Neural cell (in vitro differentiated cells): ENCODE measurements around the gene BNIP3. TPM values are rescaled to one million over a fixed set of nuclear protein-coding genes. Genes with fewer than 3 reads are reported as not detected.

ENCODE experiments used
- H2AFZ ChIP-seq: fragments of 200-600, 300-800 bp; sonication (generic), shearing (Covaris generic); 2 replicates; pipeline ENCODE4 v1.6.0; 2014; ENCODE audit warnings: low read depth, mild to moderate bottlenecking, antibody characterized with exemption, low read length, moderate library complexity
- H3F3A ChIP-seq: fragments of 200-600 bp; shearing (Covaris generic); 2 replicates; pipeline ENCODE4 v1.6.1; 2016; ENCODE audit warnings: mild to moderate bottlenecking, moderate library complexity, mixed read lengths, antibody characterized with exemption, low read length; ENCODE audit not compliant: insufficient read depth, poor library complexity, severe bottlenecking
- H3K27ac ChIP-seq: fragments of 200-600, 300-800 bp; sonication (generic), shearing (Covaris generic); 2 replicates; pipeline ENCODE4 v1.5.1; 2014; ENCODE audit warnings: mild to moderate bottlenecking, low read length, moderate library complexity
- H3K27me3 ChIP-seq: fragments of 300-800, 200-600 bp; sonication (generic), shearing (Covaris generic); 2 replicates; pipeline ENCODE4 v1.6.0; 2014; ENCODE audit warnings: mild to moderate bottlenecking, low read depth, low read length, moderate library complexity; ENCODE audit not compliant: insufficient read depth
- H3K36me3 ChIP-seq: fragments of 300-800, 200-600 bp; sonication (generic), shearing (Covaris generic); 2 replicates; pipeline ENCODE4 v1.5.1; 2014; ENCODE audit warnings: mild to moderate bottlenecking, antibody characterized with exemption, low read length, moderate library complexity; ENCODE audit not compliant: insufficient read depth
- H3K4me2 ChIP-seq: fragments of 300-800, 200-600 bp; sonication (generic), shearing (Covaris generic); 2 replicates; pipeline ENCODE4 v1.6.0; 2014; ENCODE audit warnings: mild to moderate bottlenecking, low read length
- H3K4me3 ChIP-seq: fragments of 300-800, 200-600 bp; sonication (generic), shearing (Covaris generic); 2 replicates; pipeline ENCODE4 v1.5.1; 2014; ENCODE audit warnings: mild to moderate bottlenecking, low read length, moderate library complexity
- H3K79me2 ChIP-seq: fragments of 200-600 bp; shearing (Covaris generic); replicated peaks from 2 replicates; pipeline ENCODE4 v1.6.0; 2014; ENCODE audit warnings: mild to moderate bottlenecking, low read length, moderate library complexity; ENCODE audit not compliant: insufficient read depth
- H3K9ac ChIP-seq: fragments of 300-800, 200-600 bp; sonication (generic), shearing (Covaris generic); 2 replicates; pipeline ENCODE4 v1.6.1; 2016; ENCODE audit warnings: mild to moderate bottlenecking, low read length, mixed read lengths
- H3K9me2 ChIP-seq: fragments of 200-600 bp; shearing (Covaris generic); 2 replicates; pipeline ENCODE4 v1.6.1; 2016; ENCODE audit warnings: mild to moderate bottlenecking, low read length, mixed read lengths; ENCODE audit not compliant: insufficient read depth
- H3K9me3 ChIP-seq: fragments of 200-600, 300-800 bp; sonication (generic), shearing (Covaris generic); 2 replicates; pipeline ENCODE4 v1.6.1; 2016; ENCODE audit warnings: mild to moderate bottlenecking, mixed run types, low read length, moderate library complexity, mixed read lengths
- H4K20me1 ChIP-seq: fragments of 200-600 bp; shearing (Covaris generic); 2 replicates; pipeline ENCODE4 v1.6.1; 2016; ENCODE audit warnings: mild to moderate bottlenecking, mixed run types; ENCODE audit not compliant: insufficient read depth
- EP300 ChIP-seq: fragments of 450-650 bp; conservative IDR thresholded peaks from 2 replicates; pipeline ENCODE4 v1.6.1; 2014; ENCODE audit warnings: antibody characterized with exemption, mild to moderate bottlenecking, moderate library complexity; ENCODE audit not compliant: poor library complexity, severe bottlenecking
- EZH2 ChIP-seq: fragments of 200-600, 300-800 bp; shearing (Covaris generic), sonication (generic); IDR thresholded peaks from 2 replicates; pipeline ENCODE4 v1.6.1; 2014; ENCODE audit warnings: antibody characterized with exemption, low read length, borderline replicate concordance, mild to moderate bottlenecking; ENCODE audit not compliant: insufficient read depth, poor library complexity, severe bottlenecking
- MXI1 ChIP-seq: fragments of 450-650 bp; conservative IDR thresholded peaks from 2 replicates; pipeline ENCODE4 v1.6.1; 2014; ENCODE audit warnings: antibody characterized with exemption, mild to moderate bottlenecking; ENCODE audit not compliant: poor library complexity, severe bottlenecking
- POLR2AphosphoS5 ChIP-seq: IDR thresholded peaks from 2 replicates; pipeline ENCODE4 v1.6.1; 2012
- RAD21 ChIP-seq: fragments of 450-650 bp; conservative IDR thresholded peaks from 2 replicates; pipeline ENCODE4 v1.6.1; 2014; ENCODE audit warnings: antibody characterized with exemption, mild to moderate bottlenecking, moderate library complexity
- SMC3 ChIP-seq: fragments of 450-650 bp; conservative IDR thresholded peaks from 2 replicates; pipeline ENCODE4 v1.6.1; 2014; ENCODE audit warnings: antibody characterized with exemption, mild to moderate bottlenecking, moderate library complexity; ENCODE audit not compliant: poor library complexity
- TAF1 ChIP-seq: IDR thresholded peaks from 2 replicates; pipeline ENCODE4 v1.6.1; 2012; ENCODE audit warnings: low read depth
- polyA plus RNA-seq: library from polyadenylated mRNA; depleted of rRNA; stranded (reverse); fragments of >200 nt; gene quantifications from 2 replicates; pipeline ENCODE4 v1.2.3, GENCODE V29; 2014
- TF ChIP-seq, protein P1 (sequence below): fragments of 450-650 bp; IDR thresholded peaks from 2 replicates; pipeline ENCODE4 v1.5.1; 2014; ENCODE audit warnings: antibody characterized with exemption, mild to moderate bottlenecking, moderate library complexity; ENCODE audit not compliant: poor library complexity, severe bottlenecking
- TF ChIP-seq, protein P2 (sequence below): IDR thresholded peaks from 2 replicates; pipeline ENCODE4 v1.6.1; 2012; ENCODE audit warnings: borderline replicate concordance

Gene BNIP3
- polyA plus RNA-seq, 1 donor from 2014 or later = 77.1 TPM

DNA sequence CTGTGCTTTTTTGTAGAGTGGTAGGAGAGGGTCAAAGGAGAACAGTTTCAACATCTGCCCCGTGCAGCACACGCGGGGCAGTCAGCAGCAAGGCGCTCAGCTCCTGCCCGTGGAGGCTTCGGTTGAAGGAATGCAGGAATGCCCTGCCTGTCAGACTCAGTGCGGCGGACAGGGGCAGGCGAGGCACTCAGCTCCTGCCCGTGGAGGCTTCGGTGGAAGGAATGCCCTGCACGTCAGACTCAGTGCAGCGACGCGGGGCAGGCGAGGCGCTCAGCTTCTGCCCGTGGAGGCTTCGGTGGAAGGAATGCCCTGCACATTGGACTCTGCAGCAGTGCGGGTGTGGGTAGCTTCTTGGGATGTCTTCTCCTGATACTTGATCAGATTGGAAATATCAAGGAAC is 43.9 kb downstream of the BNIP3 start:
- Histone ChIP-seq H4K20me1 (peaks cover under 1% of the 10 kb centered on the region), H3K9me2 (no peaks in the 10 kb centered on the region), H3K4me2 (no peak overlapping the region), H3K9ac (no peak overlapping the region), H3K79me2 (no peaks in the 10 kb centered on the region), H3K4me3 (no peak overlapping the region), H3K9me3 (no peaks in the 10 kb centered on the region), H2AFZ (no peak overlapping the region), H3K36me3 (peaks cover 7% of the 10 kb centered on the region), H3K27ac (no peak overlapping the region), H3K27me3 (no peaks in the 10 kb centered on the region), H3F3A (no peaks in the 10 kb centered on the region)
- TF ChIP-seq SMC3 (no peak), MXI1 (no peak), TAF1 (no peak), EP300 (no peak), RAD21 (no peak), POLR2AphosphoS5 (no peak), EZH2 (no peak)
- TF ChIP-seq, protein P1, sequence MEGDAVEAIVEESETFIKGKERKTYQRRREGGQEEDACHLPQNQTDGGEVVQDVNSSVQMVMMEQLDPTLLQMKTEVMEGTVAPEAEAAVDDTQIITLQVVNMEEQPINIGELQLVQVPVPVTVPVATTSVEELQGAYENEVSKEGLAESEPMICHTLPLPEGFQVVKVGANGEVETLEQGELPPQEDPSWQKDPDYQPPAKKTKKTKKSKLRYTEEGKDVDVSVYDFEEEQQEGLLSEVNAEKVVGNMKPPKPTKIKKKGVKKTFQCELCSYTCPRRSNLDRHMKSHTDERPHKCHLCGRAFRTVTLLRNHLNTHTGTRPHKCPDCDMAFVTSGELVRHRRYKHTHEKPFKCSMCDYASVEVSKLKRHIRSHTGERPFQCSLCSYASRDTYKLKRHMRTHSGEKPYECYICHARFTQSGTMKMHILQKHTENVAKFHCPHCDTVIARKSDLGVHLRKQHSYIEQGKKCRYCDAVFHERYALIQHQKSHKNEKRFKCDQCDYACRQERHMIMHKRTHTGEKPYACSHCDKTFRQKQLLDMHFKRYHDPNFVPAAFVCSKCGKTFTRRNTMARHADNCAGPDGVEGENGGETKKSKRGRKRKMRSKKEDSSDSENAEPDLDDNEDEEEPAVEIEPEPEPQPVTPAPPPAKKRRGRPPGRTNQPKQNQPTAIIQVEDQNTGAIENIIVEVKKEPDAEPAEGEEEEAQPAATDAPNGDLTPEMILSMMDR = no peak
- TF ChIP-seq, protein P2, sequence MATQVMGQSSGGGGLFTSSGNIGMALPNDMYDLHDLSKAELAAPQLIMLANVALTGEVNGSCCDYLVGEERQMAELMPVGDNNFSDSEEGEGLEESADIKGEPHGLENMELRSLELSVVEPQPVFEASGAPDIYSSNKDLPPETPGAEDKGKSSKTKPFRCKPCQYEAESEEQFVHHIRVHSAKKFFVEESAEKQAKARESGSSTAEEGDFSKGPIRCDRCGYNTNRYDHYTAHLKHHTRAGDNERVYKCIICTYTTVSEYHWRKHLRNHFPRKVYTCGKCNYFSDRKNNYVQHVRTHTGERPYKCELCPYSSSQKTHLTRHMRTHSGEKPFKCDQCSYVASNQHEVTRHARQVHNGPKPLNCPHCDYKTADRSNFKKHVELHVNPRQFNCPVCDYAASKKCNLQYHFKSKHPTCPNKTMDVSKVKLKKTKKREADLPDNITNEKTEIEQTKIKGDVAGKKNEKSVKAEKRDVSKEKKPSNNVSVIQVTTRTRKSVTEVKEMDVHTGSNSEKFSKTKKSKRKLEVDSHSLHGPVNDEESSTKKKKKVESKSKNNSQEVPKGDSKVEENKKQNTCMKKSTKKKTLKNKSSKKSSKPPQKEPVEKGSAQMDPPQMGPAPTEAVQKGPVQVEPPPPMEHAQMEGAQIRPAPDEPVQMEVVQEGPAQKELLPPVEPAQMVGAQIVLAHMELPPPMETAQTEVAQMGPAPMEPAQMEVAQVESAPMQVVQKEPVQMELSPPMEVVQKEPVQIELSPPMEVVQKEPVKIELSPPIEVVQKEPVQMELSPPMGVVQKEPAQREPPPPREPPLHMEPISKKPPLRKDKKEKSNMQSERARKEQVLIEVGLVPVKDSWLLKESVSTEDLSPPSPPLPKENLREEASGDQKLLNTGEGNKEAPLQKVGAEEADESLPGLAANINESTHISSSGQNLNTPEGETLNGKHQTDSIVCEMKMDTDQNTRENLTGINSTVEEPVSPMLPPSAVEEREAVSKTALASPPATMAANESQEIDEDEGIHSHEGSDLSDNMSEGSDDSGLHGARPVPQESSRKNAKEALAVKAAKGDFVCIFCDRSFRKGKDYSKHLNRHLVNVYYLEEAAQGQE = no peak

DNA sequence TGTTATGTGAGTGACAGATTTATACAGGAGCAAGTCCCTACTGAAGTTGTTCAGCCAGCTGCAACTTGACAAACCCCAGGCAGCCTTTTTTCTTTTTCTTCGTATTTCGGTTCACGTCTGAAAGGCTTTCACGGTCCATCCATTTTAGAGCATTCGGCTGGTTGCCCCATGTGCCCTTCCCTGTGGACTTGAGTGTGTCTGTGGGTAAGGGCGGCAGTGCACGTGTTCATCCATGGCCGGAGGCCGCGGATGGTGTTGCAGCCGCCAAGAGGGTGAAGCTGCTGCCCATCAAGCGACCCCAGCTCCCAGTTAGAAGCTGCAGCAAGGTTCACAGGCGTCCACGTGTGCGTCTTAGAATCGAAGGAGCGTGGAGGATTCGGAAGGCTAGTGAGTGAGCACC is 45.0 kb downstream of the BNIP3 start:
- no peak overlapping the region for H3K9ac ChIP-seq

DNA sequence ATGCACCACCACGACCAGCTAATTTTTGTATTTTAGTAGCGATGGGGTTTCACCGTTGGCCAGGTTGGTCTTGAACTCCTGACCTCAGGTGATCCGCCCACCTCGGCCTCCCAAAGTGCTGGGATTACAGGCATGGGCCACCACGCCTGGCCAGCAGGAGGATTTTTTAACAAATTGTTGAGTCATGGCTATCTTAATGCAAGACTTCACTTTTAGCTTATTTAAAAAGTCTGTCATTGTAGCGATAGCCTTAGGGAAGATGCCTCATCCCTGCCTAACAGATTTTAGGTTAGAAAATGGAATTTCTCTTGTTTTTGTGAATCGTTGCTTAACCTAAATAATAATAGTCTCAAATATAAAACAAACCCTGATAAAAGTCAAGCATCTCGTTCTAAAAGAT is 45.4 kb downstream of the BNIP3 start:
- Histone ChIP-seq H3F3A (no peaks in the 10 kb centered on the region), H3K4me2 (no peak overlapping the region), H2AFZ (no peak overlapping the region), H3K4me3 (no peak overlapping the region), H3K79me2 (peaks cover 4% of the 10 kb centered on the region), H4K20me1 (peaks cover 3% of the 10 kb centered on the region), H3K9me2 (no peaks in the 10 kb centered on the region), H3K27ac (no peak overlapping the region), H3K9ac (no peak overlapping the region), H3K9me3 (no peaks in the 10 kb centered on the region), H3K27me3 (no peaks in the 10 kb centered on the region), H3K36me3 (peaks cover 7% of the 10 kb centered on the region)
- TF ChIP-seq POLR2AphosphoS5 (no peak), SMC3 (no peak), TAF1 (no peak), MXI1 (no peak), EZH2 (no peak), RAD21 (no peak), EP300 (no peak)
- TF ChIP-seq, protein P1 = no peak
- TF ChIP-seq, protein P2 = no peak

More for the DNA sequence above, 45.0 kb downstream of the BNIP3 start:
- Histone ChIP-seq H2AFZ (no peak overlapping the region), H3K27ac (no peak overlapping the region), H3K4me3 (no peak overlapping the region), H4K20me1 (peaks cover 3% of the 10 kb centered on the region), H3K36me3 (peaks cover 7% of the 10 kb centered on the region), H3K79me2 (peaks cover 2% of the 10 kb centered on the region), H3F3A (no peaks in the 10 kb centered on the region), H3K9me3 (no peaks in the 10 kb centered on the region), H3K27me3 (no peaks in the 10 kb centered on the region), H3K4me2 (no peak overlapping the region), H3K9me2 (no peaks in the 10 kb centered on the region)
- no peak for TF ChIP-seq TAF1
- no peak for TF ChIP-seq EP300
- TF ChIP-seq SMC3 = no peak
- TF ChIP-seq POLR2AphosphoS5 = no peak
